Breast epithelium (tissue), 4 donors: ENCODE measurements around the gene ACADS. TPM values are rescaled to one million over a fixed set of nuclear protein-coding genes. Genes with fewer than 3 reads are reported as not detected.

ENCODE experiments used
- DNase-seq, 2 donors: peaks; one replicate each; pipeline ENCODE4 v3.0.0-alpha.2; 2019; ENCODE audit warnings: low spot score in 2 of 2
- H3K27ac ChIP-seq, 2 donors: fragments of 200-600 bp; sonication (generic) in 1 of 2; one replicate each; pipeline ENCODE4 v1.5.1; 2016 to 2019; ENCODE audit warnings: mild to moderate bottlenecking in 1 of 2
- H3K27me3 ChIP-seq, 2 donors: fragments of 200-600 bp; sonication (generic) in 1 of 2; one replicate each; pipeline versions ENCODE4 v1.5.1 to v1.6.0; 2017 to 2019; ENCODE audit warnings: control low read depth in 1 of 2, mild to moderate bottlenecking in 1 of 2
- H3K36me3 ChIP-seq: fragments of 200-600 bp; one replicate; pipeline ENCODE4 v1.5.1; 2019
- H3K4me1 ChIP-seq, 2 donors: fragments of 200-600 bp; sonication (generic); one replicate each; pipeline ENCODE4 v1.5.1; 2016 to 2019; ENCODE audit warnings: control low read depth in 1 of 2
- H3K4me3 ChIP-seq, 3 donors: fragments of 200-600 bp; sonication (generic); 1 replicate in 2 of 3; 2 replicates in 1 of 3; pipeline ENCODE4 v1.5.1; 2016 to 2019; ENCODE audit warnings: mild to moderate bottlenecking in 3 of 3, moderate library complexity in 2 of 3
- H3K9me3 ChIP-seq, 2 donors: fragments of 200-600 bp; sonication (generic) in 1 of 2; one replicate each; pipeline ENCODE4 v1.5.1; 2016 to 2019; ENCODE audit warnings: control low read depth in 1 of 2
- CTCF ChIP-seq, 3 donors: fragments of 450-650 bp; IDR thresholded peaks; one replicate each; pipeline ENCODE4 v1.5.1; 2016 to 2017; ENCODE audit warnings: antibody characterized with exemption in 3 of 3, mild to moderate bottlenecking in 3 of 3, moderate library complexity in 3 of 3
- POLR2A ChIP-seq: fragments of 450-650 bp; IDR thresholded peaks from one replicate; pipeline ENCODE4 v1.6.1; 2016; ENCODE audit warnings: antibody characterized with exemption, mild to moderate bottlenecking, moderate library complexity
- POLR2AphosphoS5 ChIP-seq, 3 donors: sonication (generic); formaldehyde crosslinking; IDR thresholded peaks; one replicate each; pipeline ENCODE4 v1.6.1; 2017; ENCODE audit warnings: antibody characterized with exemption in 3 of 3
- intact Hi-C: fragments of 100-400 bp; cut with DNase I; formaldehyde crosslinking; loops from one replicate; pipeline ENCODE4 v1.15.1; 2023; ENCODE audit warnings: low total_unique reads
- total RNA-seq, 3 donors: library from RNA; depleted of rRNA; stranded (reverse); fragments of >200 nt; gene quantifications; one replicate each; pipeline ENCODE4 v1.1.0, GENCODE V29; 2016

ACADS gene
- total RNA-seq, 3 donors from 2014 or later: 38.3 to 114 (median 54.3) TPM

- Histone ChIP-seq H3K9me3 (no peaks in the 10 kb centered on the region), H3K27ac (no peak overlapping the region), H3K36me3 (no peaks in the 10 kb centered on the region), H3K4me3 (no peak overlapping the region), H3K27me3 (no peaks in the 10 kb centered on the region), H3K4me1 (no peaks in the 10 kb centered on the region)
- no peak for DNase-seq
- intact Hi-C loops: no loop called here
- TF ChIP-seq CTCF (IDR thresholded peaks at IDR 0.05): no peak
- no peak for TF ChIP-seq POLR2A
- no peak for TF ChIP-seq POLR2AphosphoS5 (IDR thresholded peaks at IDR 0.05)
Measured at GRCh38 chr12:120775862-120776552, 50.4 kb downstream of the ACADS start.

DNA sequence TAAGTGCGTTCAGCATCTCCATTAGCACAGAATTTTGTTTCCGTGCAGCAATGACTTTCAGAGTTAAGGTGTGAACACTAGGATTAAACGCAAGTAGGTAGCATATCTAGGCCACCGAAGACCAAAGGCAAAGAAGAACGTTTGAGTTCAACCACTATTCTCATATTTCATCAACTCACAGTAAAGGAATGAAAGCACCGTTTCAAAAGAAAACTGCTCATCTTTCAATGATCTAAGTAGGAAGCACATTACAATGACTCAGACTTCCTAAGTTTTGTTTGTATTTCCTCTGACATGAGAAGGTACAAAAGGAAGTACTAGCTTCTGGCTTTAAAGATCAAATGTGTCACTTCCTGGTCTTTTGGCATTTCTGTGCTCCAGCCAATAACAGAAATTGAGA, 57.6 kb downstream of the ACADS start:
- Histone ChIP-seq H3K4me1 (no peaks in the 10 kb centered on the region), H3K9me3 (no peaks in the 10 kb centered on the region), H3K27ac (peak overlapping the region in 1 of 2 donors; percentile 26), H3K27me3 (no peaks in the 10 kb centered on the region), H3K36me3 (peaks cover 4% of the 10 kb centered on the region), H3K4me3 (no peak overlapping the region)
- TF ChIP-seq CTCF (IDR thresholded peaks at IDR 0.05): no peak
- no peak for TF ChIP-seq POLR2AphosphoS5 (IDR thresholded peaks at IDR 0.05)
- no peak for TF ChIP-seq POLR2A
- intact Hi-C loops: no loop called here
- no peak for DNase-seq

- H3K9me3 ChIP-seq: no peaks in the 10 kb centered on the region
- H3K4me1 ChIP-seq: no peaks in the 10 kb centered on the region
- no peak for DNase-seq
- intact Hi-C loops: no loop called here
- TF ChIP-seq POLR2A (no peak), POLR2AphosphoS5 (IDR thresholded peaks at IDR 0.05) (no peak), CTCF (IDR thresholded peaks at IDR 0.05) (no peak)
- H3K4me3 ChIP-seq: no peak overlapping the region
- H3K27ac ChIP-seq: no peak overlapping the region
- no peaks in the 10 kb centered on the region for H3K27me3 ChIP-seq
- H3K36me3 ChIP-seq: peaks cover 4% of the 10 kb centered on the region
Measured at GRCh38 chr12:120784804-120785203, 59.2 kb downstream of the ACADS start.

- intact Hi-C loops: no loop called here
- no peaks in the 10 kb centered on the region for H3K9me3 ChIP-seq
- peaks cover 3% of the 10 kb centered on the region for H3K36me3 ChIP-seq
- no peak for DNase-seq
- no peaks in the 10 kb centered on the region for H3K4me1 ChIP-seq
- no peak overlapping the region for H3K27ac ChIP-seq
- no peak overlapping the region for H3K4me3 ChIP-seq
- no peaks in the 10 kb centered on the region for H3K27me3 ChIP-seq
- TF ChIP-seq POLR2A (no peak), POLR2AphosphoS5 (IDR thresholded peaks at IDR 0.05) (no peak), CTCF (IDR thresholded peaks at IDR 0.05) (no peak)
Measured at GRCh38 chr12:120787889-120788288, 62.3 kb downstream of the ACADS start.

Other genes with a start within 250 kb of the ACADS start
- gene DYNLL1, start 229.7 kb upstream of the ACADS start, total RNA-seq: 100 to 1,000 TPM; 155 to 170 (median 167) TPM
- gene COQ5, start 196.7 kb upstream of the ACADS start, total RNA-seq: 10 to 100 TPM; 26.2 to 33.0 (median 26.5) TPM
- gene RNF10, start 191.5 kb upstream of the ACADS start, total RNA-seq: 100 to 1,000 TPM; 112 to 164 (median 149) TPM
- 10 to 100 TPM; 35.4 to 43.8 (median 42.4) TPM for gene POP5, start 144.4 kb upstream of the ACADS start, total RNA-seq
- 1 to 10 TPM in 1 of 3 donors, under 1 TPM in 1, not detected in 1; 0.80 to 2.3 TPM for gene CABP1, start 85.2 kb upstream of the ACADS start, total RNA-seq
- 10 to 100 TPM; 67.6 to 75.4 (median 67.8) TPM for gene MLEC, start 38.7 kb upstream of the ACADS start, total RNA-seq
- 10 to 100 TPM; 19.2 to 24.0 (median 22.0) TPM for gene UNC119B, start 15.4 kb upstream of the ACADS start, total RNA-seq
- gene SPPL3, start 178.5 kb downstream of the ACADS start, total RNA-seq: 10 to 100 TPM; 19.0 to 27.1 (median 22.0) TPM